SK-N-MC (cell line): ENCODE data around the gene ELF2.

Experiments
- EZH2 ChIP-seq: fragments of 200-600 bp; sonication (generic); IDR thresholded peaks from one replicate; pipeline ENCODE4 v1.6.1; 2017; ENCODE audit warnings: antibody characterized with exemption
- POLR2AphosphoS5 ChIP-seq: IDR thresholded peaks from 2 replicates; pipeline ENCODE4 v1.6.1; 2012; ENCODE audit warnings: mild to moderate bottlenecking, low read depth, low read length, borderline replicate concordance

- no peak for TF ChIP-seq EZH2
- TF ChIP-seq POLR2AphosphoS5: no peak
These were observed 91.9 kb downstream of the ELF2 start for GRCh38 chr4:139085141-139085540.
